ENCODE data around the gene ZNF783.
"Not testable (repeated sequence)": the region's sequence is repeated elsewhere in the genome, so short reads cannot be mapped to it uniquely, and the experiment has no call there.

ZNF783 gene

GRCh38 chr7:149321978-149322541 is 60.1 kb downstream of the ZNF783 start:
- Histone ChIP-seq H3K9me3 (ENCODE audit: control insufficient read depth, low read length) (no peaks in the 10 kb centered on the region), H3K4me1 (ENCODE audit: control insufficient read depth, insufficient read depth, low read length) (no peaks in the 10 kb centered on the region), H3K27ac (ENCODE audit: insufficient read depth, low read depth, low read length, poor library complexity, severe bottlenecking) (no peak overlapping the region), H3K27me3 (ENCODE audit: control insufficient read depth, insufficient read depth, low read length, poor library complexity, severe bottlenecking) (no peaks in the 10 kb centered on the region), H3K36me3 (ENCODE audit: control insufficient read depth, insufficient read depth, low read length) (no peaks in the 10 kb centered on the region), H3K4me3 (ENCODE audit: insufficient read depth, low read depth, low read length) (no peak overlapping the region)
- WGBS, 2 experiments = 79 to 83% methylated on average over 5 of the region's 5 CpGs

GRCh38 chr7:149322737-149323136 is 60.7 kb downstream of the ZNF783 start:
- H3K9me3 ChIP-seq (ENCODE audit: control insufficient read depth, low read length) = no peaks in the 10 kb centered on the region
- no peaks in the 10 kb centered on the region for H3K4me1 ChIP-seq (ENCODE audit: control insufficient read depth, insufficient read depth, low read length)
- H3K4me3 ChIP-seq (ENCODE audit: insufficient read depth, low read depth, low read length) = no peak overlapping the region
- no peak overlapping the region for H3K27ac ChIP-seq (ENCODE audit: insufficient read depth, low read depth, low read length, poor library complexity, severe bottlenecking)
- H3K27me3 ChIP-seq (ENCODE audit: control insufficient read depth, insufficient read depth, low read length, poor library complexity, severe bottlenecking) = no peaks in the 10 kb centered on the region
- no peaks in the 10 kb centered on the region for H3K36me3 ChIP-seq (ENCODE audit: control insufficient read depth, insufficient read depth, low read length)

- no peaks in the 10 kb centered on the region for H3K27me3 ChIP-seq (ENCODE audit: control insufficient read depth, insufficient read depth, low read length, poor library complexity, severe bottlenecking)
- no peaks in the 10 kb centered on the region for H3K4me1 ChIP-seq (ENCODE audit: control insufficient read depth, insufficient read depth, low read length)
- 55 to 61% methylated on average over 2 of the region's 2 CpGs for WGBS, 2 experiments
- H3K4me3 ChIP-seq (ENCODE audit: insufficient read depth, low read depth, low read length) = no peak overlapping the region
- no peak overlapping the region for H3K27ac ChIP-seq (ENCODE audit: insufficient read depth, low read depth, low read length, poor library complexity, severe bottlenecking)
- no peaks in the 10 kb centered on the region for H3K9me3 ChIP-seq (ENCODE audit: control insufficient read depth, low read length)
- H3K36me3 ChIP-seq (ENCODE audit: control insufficient read depth, insufficient read depth, low read length) = no peaks in the 10 kb centered on the region
Observed at GRCh38 chr7:149325248-149325647, 63.3 kb downstream of the ZNF783 start.

DNA sequence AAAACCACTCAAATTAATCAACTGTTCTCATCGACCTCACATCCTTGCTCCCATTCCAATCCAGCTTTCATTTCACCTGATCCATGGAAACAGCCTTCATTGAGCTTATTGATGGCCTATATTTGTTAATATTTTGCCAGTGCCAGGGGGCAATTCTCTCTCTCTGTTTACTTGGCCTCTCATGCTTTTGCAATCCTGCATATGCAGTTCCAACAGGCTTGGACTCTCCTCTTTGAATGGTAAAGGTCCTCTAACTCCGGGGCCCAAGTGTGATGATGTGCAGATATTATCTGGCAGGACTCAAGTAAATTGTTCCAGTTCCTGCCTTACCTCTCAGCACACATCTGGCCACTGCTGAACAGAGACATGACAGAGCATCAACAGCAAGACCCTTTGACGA is 67.3 kb downstream of the ZNF783 start:
- H3K4me3 ChIP-seq (ENCODE audit: insufficient read depth, low read depth, low read length) = no peak overlapping the region
- 27 to 40% methylated on average over 3 of the region's 3 CpGs for WGBS, 2 experiments

DNA sequence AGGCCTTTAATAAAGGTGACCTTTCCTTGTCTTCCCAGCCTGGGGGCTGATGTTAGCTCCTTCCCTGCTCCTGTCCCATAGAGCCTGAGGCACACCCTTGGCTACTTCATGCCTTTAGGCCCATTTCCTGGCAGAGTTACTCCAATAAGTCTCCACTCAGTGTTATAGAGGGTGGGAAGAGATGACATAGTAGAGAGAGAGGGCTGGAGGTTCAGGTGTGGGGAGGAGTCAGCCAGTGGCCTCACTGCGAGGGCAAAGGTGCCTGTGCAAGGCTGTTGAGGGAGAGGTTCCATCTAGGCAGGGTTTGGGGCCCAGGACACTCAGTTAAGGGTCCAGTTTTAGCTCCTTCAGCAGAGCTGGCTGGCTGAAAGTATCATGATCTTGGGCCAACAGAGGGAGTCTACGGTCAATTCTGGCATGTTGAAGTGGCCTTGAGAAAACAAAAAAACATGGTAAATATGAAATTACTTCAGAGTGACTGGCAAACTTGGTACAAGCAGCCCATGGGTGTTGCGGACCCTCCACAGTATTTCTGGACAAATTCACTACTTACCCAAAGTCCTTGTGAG is 67.9 kb downstream of the ZNF783 start:
- Histone ChIP-seq H3K4me1 (ENCODE audit: control insufficient read depth, insufficient read depth, low read length) (no peaks in the 10 kb centered on the region), H3K27ac (ENCODE audit: insufficient read depth, low read depth, low read length, poor library complexity, severe bottlenecking) (no peak overlapping the region), H3K4me3 (ENCODE audit: insufficient read depth, low read depth, low read length) (no peak overlapping the region), H3K9me3 (ENCODE audit: control insufficient read depth, low read length) (no peaks in the 10 kb centered on the region), H3K36me3 (ENCODE audit: control insufficient read depth, insufficient read depth, low read length) (no peaks in the 10 kb centered on the region), H3K27me3 (ENCODE audit: control insufficient read depth, insufficient read depth, low read length, poor library complexity, severe bottlenecking) (no peaks in the 10 kb centered on the region)
- WGBS, 2 experiments = 81 to 91% methylated on average over 3 of the region's 3 CpGs

More for the DNA sequence above, 67.3 kb downstream of the ZNF783 start:
- Histone ChIP-seq H3K27me3 (ENCODE audit: control insufficient read depth, insufficient read depth, low read length, poor library complexity, severe bottlenecking) (no peaks in the 10 kb centered on the region), H3K4me1 (ENCODE audit: control insufficient read depth, insufficient read depth, low read length) (no peaks in the 10 kb centered on the region), H3K36me3 (ENCODE audit: control insufficient read depth, insufficient read depth, low read length) (no peaks in the 10 kb centered on the region), H3K27ac (ENCODE audit: insufficient read depth, low read depth, low read length, poor library complexity, severe bottlenecking) (no peak overlapping the region), H3K9me3 (ENCODE audit: control insufficient read depth, low read length) (no peaks in the 10 kb centered on the region)

- no peak overlapping the region for H3K4me3 ChIP-seq (ENCODE audit: insufficient read depth, low read depth, low read length)
- 92 to 100% methylated on average over 2 of the region's 2 CpGs for WGBS, 2 experiments
- no peaks in the 10 kb centered on the region for H3K36me3 ChIP-seq (ENCODE audit: control insufficient read depth, insufficient read depth, low read length)
- H3K9me3 ChIP-seq (ENCODE audit: control insufficient read depth, low read length) = no peaks in the 10 kb centered on the region
- no peaks in the 10 kb centered on the region for H3K27me3 ChIP-seq (ENCODE audit: control insufficient read depth, insufficient read depth, low read length, poor library complexity, severe bottlenecking)
- H3K4me1 ChIP-seq (ENCODE audit: control insufficient read depth, insufficient read depth, low read length) = no peaks in the 10 kb centered on the region
- H3K27ac ChIP-seq (ENCODE audit: insufficient read depth, low read depth, low read length, poor library complexity, severe bottlenecking) = no peak overlapping the region
Observed at GRCh38 chr7:149330914-149331567, 69.0 kb downstream of the ZNF783 start.

GRCh38 chr7:149332602-149333320 is 70.8 kb downstream of the ZNF783 start:
- not testable (repeated sequence) for H3K4me1 ChIP-seq (ENCODE audit: control insufficient read depth, insufficient read depth, low read length); H3K27me3 ChIP-seq (ENCODE audit: control insufficient read depth, insufficient read depth, low read length, poor library complexity, severe bottlenecking); H3K4me3 ChIP-seq (ENCODE audit: insufficient read depth, low read depth, low read length); H3K9me3 ChIP-seq (ENCODE audit: control insufficient read depth, low read length); H3K27ac ChIP-seq (ENCODE audit: insufficient read depth, low read depth, low read length, poor library complexity, severe bottlenecking); H3K36me3 ChIP-seq (ENCODE audit: control insufficient read depth, insufficient read depth, low read length)
- WGBS, 2 experiments = 87 to 88% methylated on average over 12 to 13 of the region's 18 CpGs

DNA sequence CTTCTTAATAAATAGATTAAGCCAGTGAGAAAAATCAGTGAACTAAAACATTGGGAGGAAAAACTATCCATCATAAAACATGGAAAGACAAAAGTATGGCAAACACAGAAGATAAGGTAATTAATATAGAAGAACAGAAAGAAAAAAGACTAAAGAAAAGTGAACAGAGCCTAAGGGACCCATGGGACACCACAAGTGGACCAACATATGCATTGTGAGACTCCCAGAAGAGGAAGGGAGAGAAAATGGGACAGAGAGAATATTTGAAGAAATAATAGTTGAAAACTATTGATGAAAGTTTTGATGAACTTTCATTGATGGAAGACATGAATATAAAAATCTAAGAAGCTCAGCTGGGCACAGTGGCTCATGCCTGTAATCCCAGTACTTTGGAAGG is 71.3 kb downstream of the ZNF783 start:
- no peaks in the 10 kb centered on the region for H3K4me1 ChIP-seq (ENCODE audit: control insufficient read depth, insufficient read depth, low read length)
- H3K36me3 ChIP-seq (ENCODE audit: control insufficient read depth, insufficient read depth, low read length) = no peaks in the 10 kb centered on the region
- H3K4me3 ChIP-seq (ENCODE audit: insufficient read depth, low read depth, low read length) = no peak overlapping the region
- no peaks in the 10 kb centered on the region for H3K9me3 ChIP-seq (ENCODE audit: control insufficient read depth, low read length)
- no peak overlapping the region for H3K27ac ChIP-seq (ENCODE audit: insufficient read depth, low read depth, low read length, poor library complexity, severe bottlenecking)
- H3K27me3 ChIP-seq (ENCODE audit: control insufficient read depth, insufficient read depth, low read length, poor library complexity, severe bottlenecking) = no peaks in the 10 kb centered on the region

- Histone ChIP-seq H3K27ac (ENCODE audit: insufficient read depth, low read depth, low read length, poor library complexity, severe bottlenecking) (no peak overlapping the region), H3K36me3 (ENCODE audit: control insufficient read depth, insufficient read depth, low read length) (no peaks in the 10 kb centered on the region), H3K4me1 (ENCODE audit: control insufficient read depth, insufficient read depth, low read length) (no peaks in the 10 kb centered on the region), H3K27me3 (ENCODE audit: control insufficient read depth, insufficient read depth, low read length, poor library complexity, severe bottlenecking) (no peaks in the 10 kb centered on the region), H3K4me3 (ENCODE audit: insufficient read depth, low read depth, low read length) (no peak overlapping the region), H3K9me3 (ENCODE audit: control insufficient read depth, low read length) (no peaks in the 10 kb centered on the region)
- WGBS, 2 experiments = 83 to 88% methylated on average over 2 of the region's 2 CpGs
Observed at GRCh38 chr7:149334219-149334618, 72.2 kb downstream of the ZNF783 start.

Data from ectodermal cell (in vitro differentiated cells).